ENCODE results near the gene DSTN.

DNA sequence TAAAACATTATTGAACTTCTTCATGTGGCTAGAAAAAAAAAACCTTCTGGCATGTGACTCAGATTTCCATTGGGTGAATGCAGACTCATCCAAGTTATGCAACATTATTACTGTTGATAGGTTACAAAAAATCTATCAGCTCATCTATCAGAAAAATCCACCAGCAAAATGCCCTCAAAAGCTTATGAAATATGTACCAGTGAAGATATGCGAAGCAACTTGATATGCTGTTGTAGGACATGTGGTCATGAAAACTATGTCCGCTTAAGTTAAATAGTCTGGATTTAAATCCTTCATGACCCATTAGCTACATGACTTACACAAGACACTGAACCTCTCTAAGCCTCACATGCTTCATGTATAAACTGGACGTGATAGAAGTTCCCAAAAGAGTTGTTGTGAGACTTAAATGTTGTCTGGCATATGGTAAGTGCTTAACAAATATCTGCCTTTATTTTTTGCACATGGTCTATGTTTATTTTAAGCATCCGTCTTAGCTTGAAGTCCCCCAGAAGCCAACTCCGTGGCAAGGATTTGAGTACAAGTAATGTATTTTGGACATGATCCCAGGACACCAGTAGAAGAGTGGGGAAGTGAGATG lies 26.2 kb upstream of the DSTN start:
- TF ChIP-seq, protein P1, sequence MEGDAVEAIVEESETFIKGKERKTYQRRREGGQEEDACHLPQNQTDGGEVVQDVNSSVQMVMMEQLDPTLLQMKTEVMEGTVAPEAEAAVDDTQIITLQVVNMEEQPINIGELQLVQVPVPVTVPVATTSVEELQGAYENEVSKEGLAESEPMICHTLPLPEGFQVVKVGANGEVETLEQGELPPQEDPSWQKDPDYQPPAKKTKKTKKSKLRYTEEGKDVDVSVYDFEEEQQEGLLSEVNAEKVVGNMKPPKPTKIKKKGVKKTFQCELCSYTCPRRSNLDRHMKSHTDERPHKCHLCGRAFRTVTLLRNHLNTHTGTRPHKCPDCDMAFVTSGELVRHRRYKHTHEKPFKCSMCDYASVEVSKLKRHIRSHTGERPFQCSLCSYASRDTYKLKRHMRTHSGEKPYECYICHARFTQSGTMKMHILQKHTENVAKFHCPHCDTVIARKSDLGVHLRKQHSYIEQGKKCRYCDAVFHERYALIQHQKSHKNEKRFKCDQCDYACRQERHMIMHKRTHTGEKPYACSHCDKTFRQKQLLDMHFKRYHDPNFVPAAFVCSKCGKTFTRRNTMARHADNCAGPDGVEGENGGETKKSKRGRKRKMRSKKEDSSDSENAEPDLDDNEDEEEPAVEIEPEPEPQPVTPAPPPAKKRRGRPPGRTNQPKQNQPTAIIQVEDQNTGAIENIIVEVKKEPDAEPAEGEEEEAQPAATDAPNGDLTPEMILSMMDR (IDR thresholded peaks at IDR 0.05 in 4 of 5, conservative IDR thresholded peaks at IDR 0.05 in 1 of 5), result no peak
- TF ChIP-seq POLR2A (IDR thresholded peaks at IDR 0.05), result no peak
